T-helper 1 cell treated with Interleukin-12 subunit alpha and Interleukin-12 subunit beta and Interleukin-4 antibody, amounts not matched to agents 30 ng/mL and 1 ng/mL, for 36 hours (primary cell): ENCODE results near the gene TSTD1. TPM values are rescaled to one million over a fixed set of nuclear protein-coding genes. Genes with fewer than 3 reads are reported as not detected.
"Not testable (repeated sequence)": the region's sequence is repeated elsewhere in the genome, so short reads cannot be mapped to it uniquely, and the experiment has no call there.

Experiments used
- intact Hi-C: fragments of 100-400 bp; cut with micrococcal nuclease; formaldehyde crosslinking; loops from one replicate; pipeline ENCODE4 v1.15.1; 2024
- total RNA-seq: library from RNA; stranded (reverse); gene quantifications from 2 replicates; pipeline ENCODE4 v1.2.3, GENCODE V29; 2022

The TSTD1 gene
- total RNA-seq, 1 donor from 2014 or later, result 40.8 TPM

GRCh38 chr1:161069241-161069640 lies 30.5 kb upstream of the TSTD1 start:
- intact Hi-C loops, result loop anchor here (2.0 to 5.0 kb wide), 2 partner anchors 72 to 323 kb away; no protein-coding TSS in a partner anchor

- intact Hi-C loops, result loop anchor here (1.0 to 5.0 kb wide), 8 partner anchors 23 to 324 kb away; partner anchors contain the start of genes F11R, UFC1 and USF1
Observed at GRCh38 chr1:161068306-161069234, 29.8 kb upstream of the TSTD1 start.

- intact Hi-C loops, result loop anchor here (5.0 kb wide), 1 partner anchor 326 kb away; no protein-coding TSS in a partner anchor
Observed at GRCh38 chr1:161066694-161067093, 27.9 kb upstream of the TSTD1 start.

- intact Hi-C loops, result loop anchor here (5.0 kb wide), 1 partner anchor 327 kb away; no protein-coding TSS in a partner anchor
Observed at GRCh38 chr1:161065681-161066080, 26.9 kb upstream of the TSTD1 start.

GRCh38 chr1:161063936-161064335 lies 25.2 kb upstream of the TSTD1 start:
- intact Hi-C loops, result not testable (repeated sequence)

- intact Hi-C loops, result no loop called here
Observed at GRCh38 chr1:161061419-161061818, 22.7 kb upstream of the TSTD1 start.

- intact Hi-C loops, result no loop called here
Observed at GRCh38 chr1:161059293-161059692, 20.5 kb upstream of the TSTD1 start.

GRCh38 chr1:161054805-161055204 lies 16.0 kb upstream of the TSTD1 start:
- intact Hi-C loops, result no loop called here

- intact Hi-C loops, result no loop called here
Observed at GRCh38 chr1:161054232-161054631, 15.5 kb upstream of the TSTD1 start.

- intact Hi-C loops, result no loop called here
Observed at GRCh38 chr1:161052899-161053298, 14.1 kb upstream of the TSTD1 start.

GRCh38 chr1:161051219-161051618 lies 12.5 kb upstream of the TSTD1 start:
- intact Hi-C loops, result no loop called here

GRCh38 chr1:161048949-161049722 lies 10.4 kb upstream of the TSTD1 start:
- intact Hi-C loops, result loop anchor here (5.0 to 10.0 kb wide), 4 partner anchors 178 to 787 kb away; partner anchors contain the start of genes COPA, DCAF8, MPZ and NCSTN

GRCh38 chr1:161047436-161048420 lies 9.0 kb upstream of the TSTD1 start:
- intact Hi-C loops, result loop anchor here (2.0 to 10.0 kb wide), 5 partner anchors 180 to 785 kb away; partner anchors contain the start of genes COPA, DCAF8, MPZ and NCSTN

GRCh38 chr1:161046605-161047228 lies 8.0 kb upstream of the TSTD1 start:
- intact Hi-C loops, result loop anchor here (1.0 to 10.0 kb wide), 8 partner anchors 8 to 784 kb away; partner anchors contain the start of genes COPA, DCAF8, DEDD and MPZ

GRCh38 chr1:161045736-161046604 lies 7.2 kb upstream of the TSTD1 start, which contains the start of gene USF1:
Gene USF1, minus strand, starts transcription at chr1:161045977. Its CDS starts 2,702 bp downstream, at chr1:161043275.
- intact Hi-C loops, result loop anchor here (1.0 to 10.0 kb wide), 15 partner anchors 8 to 784 kb away; partner anchors contain the start of genes COPA, DCAF8, DEDD and F11R

GRCh38 chr1:161044908-161045735 lies 6.4 kb upstream of the TSTD1 start:
- intact Hi-C loops, result loop anchor here (1.0 to 10.0 kb wide), 11 partner anchors 23 to 783 kb away; partner anchors contain the start of genes COPA, DCAF8, F11R and MPZ

- intact Hi-C loops, result loop anchor here (2.0 to 10.0 kb wide), 3 partner anchors 54 to 700 kb away; partner anchors contain the start of genes COPA, MPZ and NCSTN
Observed at GRCh38 chr1:161044535-161044907, 5.8 kb upstream of the TSTD1 start.
